Keratinocyte (primary cell): ENCODE measurements around the gene TAF6. TPM values are rescaled to one million over a fixed set of nuclear protein-coding genes. Genes with fewer than 3 reads are reported as not detected.
A peak's percentile ranks its signal among the peaks of the same experiment; 100 is the strongest.

Experiments used
- DNase-seq: peaks from one replicate; pipeline ENCODE4 v3.0.0-alpha.2; 2011; ENCODE audit warnings: low read depth, missing footprints, low spot score
- FAIRE-seq: peaks from 2 replicates; lab custom pipeline; 2011; peaks lifted over from hg19 to GRCh38; lab: Jason Lieb, UNC
- H2AFZ ChIP-seq: 2 replicates; pipeline ENCODE4 v1.6.0; 2012; ENCODE audit warnings: low read length, control low read depth, inconsistent platforms; ENCODE audit not compliant: control insufficient read depth
- H3K27ac ChIP-seq: 2 replicates; pipeline ENCODE4 v1.5.1; 2011; ENCODE audit warnings: low read length; ENCODE audit not compliant: control insufficient read depth, insufficient read depth
- H3K27me3 ChIP-seq: 3 replicates; pipeline ENCODE4 v1.6.0; 2011; ENCODE audit warnings: low read length; ENCODE audit not compliant: control insufficient read depth, insufficient read depth; ENCODE audit errors: extremely low read depth
- H3K36me3 ChIP-seq, 2 experiments: 2 replicates in 1 of 2; 3 replicates in 1 of 2; pipeline ENCODE4 v1.5.1; 2011; ENCODE audit warnings: low read length in 2 of 2, mild to moderate bottlenecking in 1 of 2; ENCODE audit not compliant: control insufficient read depth in 2 of 2, insufficient read depth in 2 of 2; ENCODE audit errors: extremely low read depth in 1 of 2
- H3K4me1 ChIP-seq: 3 replicates; pipeline ENCODE4 v1.5.1; 2011; ENCODE audit warnings: low read length; ENCODE audit not compliant: control insufficient read depth, insufficient read depth; ENCODE audit errors: extremely low read depth
- H3K4me2 ChIP-seq: 3 replicates; pipeline ENCODE4 v1.6.0; 2011; ENCODE audit warnings: low read depth, low read length; ENCODE audit not compliant: control insufficient read depth, insufficient read depth; ENCODE audit errors: extremely low read depth
- H3K4me3 ChIP-seq, 3 experiments: fragments of 200-600 bp in 1 of 3; sonication (generic) in 1 of 3; 2 replicates in 2 of 3; 3 replicates in 1 of 3; pipeline ENCODE4 v1.5.1; 2011 to 2016; ENCODE audit warnings: low read length in 3 of 3, mild to moderate bottlenecking in 3 of 3, control low read depth in 2 of 3, inconsistent platforms in 1 of 3, low read depth in 1 of 3, mixed read lengths in 1 of 3, mixed run types in 1 of 3, moderate library complexity in 1 of 3; ENCODE audit not compliant: control insufficient read depth in 2 of 3, insufficient read depth in 2 of 3; ENCODE audit errors: extremely low read depth in 1 of 3
- H3K79me2 ChIP-seq: 2 replicates; pipeline ENCODE4 v1.6.0; 2012; ENCODE audit warnings: low read length; ENCODE audit not compliant: control insufficient read depth, insufficient read depth
- H3K9ac ChIP-seq: 3 replicates; pipeline ENCODE4 v1.6.0; 2011; ENCODE audit warnings: low read length; ENCODE audit not compliant: control insufficient read depth, insufficient read depth; ENCODE audit errors: extremely low read depth
- H3K9me1 ChIP-seq: 3 replicates; pipeline ENCODE4 v1.6.0; 2011; ENCODE audit warnings: low read length; ENCODE audit not compliant: control insufficient read depth, insufficient read depth; ENCODE audit errors: extremely low read depth
- H3K9me3 ChIP-seq: 2 replicates; pipeline ENCODE4 v1.5.1; 2012; ENCODE audit warnings: low read depth, low read length; ENCODE audit not compliant: control insufficient read depth
- H4K20me1 ChIP-seq: 3 replicates; pipeline ENCODE4 v1.6.0; 2011; ENCODE audit warnings: low read length; ENCODE audit not compliant: control insufficient read depth, insufficient read depth; ENCODE audit errors: extremely low read depth
- CTCF ChIP-seq, 3 experiments: IDR thresholded peaks in 1 of 3; conservative IDR thresholded peaks in 1 of 3; optimal IDR thresholded peaks in 1 of 3; 2 replicates in 2 of 3; 3 replicates in 1 of 3; pipeline versions ENCODE3 to v1.5.1; 2011; ENCODE audit warnings: low read length in 3 of 3, mild to moderate bottlenecking in 3 of 3, moderate library complexity in 2 of 3, control low read depth in 1 of 3, inconsistent platforms in 1 of 3; ENCODE audit not compliant: insufficient read depth in 2 of 3; ENCODE audit errors: extremely low read depth in 1 of 3
- EZH2 ChIP-seq: IDR thresholded peaks from one replicate; pipeline ENCODE4 v1.6.1; 2012; ENCODE audit warnings: inconsistent platforms, mild to moderate bottlenecking, low read length, moderate library complexity
- dilution Hi-C: fragments of 300-500 bp; cut with MboI; formaldehyde crosslinking; loops from one replicate; pipeline ENCODE4 v1.7.0; 2020; ENCODE audit warnings: low sequenced_read_pairs; ENCODE audit not compliant: extremely low pct_ligation_motif_present
- polyA plus RNA-seq, 5 experiments: library from polyadenylated mRNA; depleted of rRNA in 3 of 5; stranded (reverse) in 3 of 5; stranded (forward) in 1 of 5; unstranded in 1 of 5; fragments of >200 nt; gene quantifications; 1 replicate in 1 of 5; 2 replicates in 3 of 5; 3 replicates in 1 of 5; pipeline versions ENCODE4 v1.2.1 to v1.2.3, GENCODE V29; 2011 to 2012; ENCODE audit warnings: missing spikeins in 2 of 5, low read depth in 1 of 5, low replicate concordance in 1 of 5

The TAF6 gene
- polyA plus RNA-seq, 1 donor (not counting 4 experiments of a cell fraction or from before 2014, with no cell fraction given), result 7.6 TPM

- FAIRE-seq (no peak), DNase-seq (no peak)
- H2AFZ ChIP-seq, result peak within 1 kb of the TSS; percentile 68
- dilution Hi-C loops, result no loop called here
- H3K27me3 ChIP-seq, result no peaks in the 10 kb centered on the region
- H3K4me1 ChIP-seq, result peaks cover 27% of the 10 kb centered on the region
- TF ChIP-seq EZH2 (no peak), CTCF (optimal IDR thresholded peaks at IDR 0.05 in 1 of 3, IDR thresholded peaks at IDR 0.05 in 1 of 3, conservative IDR thresholded peaks at IDR 0.05 in 1 of 3; ENCODE audit: extremely low read depth in 1 of 3, insufficient read depth in 2 of 3, low read length in 3 of 3) (no peak)
- peak within 1 kb of the TSS; percentile 79 for H3K9ac ChIP-seq
- H3K9me1 ChIP-seq, result peaks cover 2% of the 10 kb centered on the region
- H4K20me1 ChIP-seq, result peaks cover 7% of the 10 kb centered on the region
- H3K4me2 ChIP-seq, result peak within 1 kb of the TSS; percentile 82
- H3K4me3 ChIP-seq, result peak within 1 kb of the TSS; percentile 63 to 91 (median 70)
- peak within 1 kb of the TSS; percentile 54 for H3K27ac ChIP-seq
- H3K36me3 ChIP-seq, result peaks cover 15 to 28% of the 10 kb centered on the region in 2 experiments
- H3K9me3 ChIP-seq, result no peaks in the 10 kb centered on the region
- H3K79me2 ChIP-seq, result peaks cover 5% of the 10 kb centered on the region
Observed at GRCh38 chr7:100158229-100159098, 39.3 kb upstream of the TAF6 start, which contains the start of gene TRAPPC14. TSS of gene TRAPPC14 (minus strand) at chr7:100158723. CDS start at chr7:100158499, 224 bp downstream.

- Histone ChIP-seq H2AFZ (no peak overlapping the region), H3K79me2 (peaks cover 5% of the 10 kb centered on the region), H4K20me1 (peaks cover 7% of the 10 kb centered on the region), H3K4me3 (peak overlapping the region; percentile 63 to 91 (median 70)), H3K9me1 (no peaks in the 10 kb centered on the region), H3K9ac (peak overlapping the region; percentile 79), H3K36me3 (peaks cover 16 to 28% of the 10 kb centered on the region in 2 experiments), H3K4me1 (peaks cover 19% of the 10 kb centered on the region), H3K27ac (peak overlapping the region; percentile 13), H3K4me2 (peak overlapping the region; percentile 78), H3K27me3 (no peaks in the 10 kb centered on the region), H3K9me3 (no peaks in the 10 kb centered on the region)
- FAIRE-seq (no peak), DNase-seq (no peak)
- dilution Hi-C loops, result no loop called here
- TF ChIP-seq CTCF (optimal IDR thresholded peaks at IDR 0.05 in 1 of 3, IDR thresholded peaks at IDR 0.05 in 1 of 3, conservative IDR thresholded peaks at IDR 0.05 in 1 of 3; ENCODE audit: extremely low read depth in 1 of 3, insufficient read depth in 2 of 3, low read length in 3 of 3) (peak in 1 of 3 experiments; percentile 32), EZH2 (no peak)
Observed at GRCh38 chr7:100157334-100158228, 38.4 kb upstream of the TAF6 start.
